H9 (cell line): ENCODE measurements around the gene LMCD1. TPM values are rescaled to one million over a fixed set of nuclear protein-coding genes. Genes with fewer than 3 reads are reported as not detected.

Experiments used
- DNase-seq: peaks from one replicate; pipeline ENCODE4 v3.0.0-alpha.2; 2017
- H2AFZ ChIP-seq: one replicate; pipeline ENCODE4 v1.6.1; 2013; ENCODE audit warnings: mild to moderate bottlenecking, low read length, control low read depth, moderate library complexity
- H2AK5ac ChIP-seq: 2 replicates; pipeline ENCODE4 v1.6.1; 2013; ENCODE audit warnings: low read length, control low read depth, mixed read lengths; ENCODE audit not compliant: insufficient read length
- H2BK120ac ChIP-seq: one replicate; pipeline ENCODE4 v1.6.1; 2013; ENCODE audit warnings: low read depth, mild to moderate bottlenecking, low read length, control low read depth, inconsistent platforms; ENCODE audit not compliant: poor library complexity, severe bottlenecking
- H2BK12ac ChIP-seq: 2 replicates; pipeline ENCODE4 v1.6.1; 2013; ENCODE audit warnings: low read length, control low read depth, mixed read lengths, low read depth; ENCODE audit not compliant: insufficient read length
- H2BK15ac ChIP-seq: 2 replicates; pipeline ENCODE4 v1.6.1; 2013; ENCODE audit warnings: low read depth, low read length, control low read depth
- H2BK20ac ChIP-seq: one replicate; pipeline ENCODE4 v1.6.1; 2013; ENCODE audit warnings: low read depth, mild to moderate bottlenecking, low read length, control low read depth, inconsistent platforms; ENCODE audit not compliant: poor library complexity, severe bottlenecking
- H2BK5ac ChIP-seq: 2 replicates; pipeline ENCODE4 v1.6.1; 2013; ENCODE audit warnings: low read length, control low read depth, mixed read lengths; ENCODE audit not compliant: insufficient read length
- H3K14ac ChIP-seq: 2 replicates; pipeline ENCODE4 v1.6.1; 2013; ENCODE audit warnings: low read length, control low read depth; ENCODE audit not compliant: insufficient read depth
- H3K18ac ChIP-seq: 2 replicates; pipeline ENCODE4 v1.6.1; 2013; ENCODE audit warnings: low read depth, mild to moderate bottlenecking, mixed read lengths, low read length, control low read depth; ENCODE audit not compliant: insufficient read length
- H3K23ac ChIP-seq: 2 replicates; pipeline ENCODE4 v1.6.1; 2013; ENCODE audit warnings: low read length, control low read depth, mixed read lengths, low read depth; ENCODE audit not compliant: insufficient read length
- H3K23me2 ChIP-seq: 2 replicates; pipeline ENCODE4 v1.6.1; 2013; ENCODE audit warnings: low read depth, mild to moderate bottlenecking, mixed read lengths, low read length, control low read depth; ENCODE audit not compliant: insufficient read length, poor library complexity, severe bottlenecking
- H3K27ac ChIP-seq: 2 replicates; pipeline ENCODE4 v1.5.1; 2013; ENCODE audit warnings: low read length, control low read depth, mixed read lengths, low read depth; ENCODE audit not compliant: insufficient read length
- H3K27me3 ChIP-seq: 2 replicates; pipeline ENCODE4 v1.6.1; 2013; ENCODE audit warnings: low read length, control low read depth, inconsistent platforms; ENCODE audit not compliant: insufficient read depth
- H3K4ac ChIP-seq: 2 replicates; pipeline ENCODE4 v1.6.1; 2013; ENCODE audit warnings: low read depth, mild to moderate bottlenecking, control low read depth, inconsistent platforms, low read length, moderate library complexity
- H3K4me1 ChIP-seq: 2 replicates; pipeline ENCODE4 v1.6.1; 2013; ENCODE audit warnings: low read length, control low read depth, inconsistent platforms; ENCODE audit not compliant: insufficient read depth
- H3K4me2 ChIP-seq: 2 replicates; pipeline ENCODE4 v1.6.1; 2013; ENCODE audit warnings: low read length, control low read depth, mixed read lengths; ENCODE audit not compliant: insufficient read length, insufficient read depth
- H3K56ac ChIP-seq: 2 replicates; pipeline ENCODE4 v1.6.1; 2013; ENCODE audit warnings: low read depth, mild to moderate bottlenecking, mixed read lengths, low read length, control low read depth; ENCODE audit not compliant: insufficient read length
- H3K79me1 ChIP-seq: 2 replicates; pipeline ENCODE4 v1.6.1; 2013; ENCODE audit warnings: low read depth, mild to moderate bottlenecking, moderate library complexity, low read length, control low read depth, inconsistent platforms; ENCODE audit not compliant: insufficient read depth, poor library complexity, severe bottlenecking
- H3K79me2 ChIP-seq: 2 replicates; pipeline ENCODE4 v1.6.1; 2013; ENCODE audit warnings: low read length, control low read depth, inconsistent platforms; ENCODE audit not compliant: insufficient read depth
- H3K9ac ChIP-seq: 2 replicates; pipeline ENCODE4 v1.6.1; 2013; ENCODE audit warnings: low read length, control low read depth, mixed read lengths; ENCODE audit not compliant: insufficient read length; ENCODE audit errors: extremely low read depth
- H3K9me3 ChIP-seq: one replicate; pipeline ENCODE4 v1.6.1; 2013; ENCODE audit warnings: low read depth, low read length, inconsistent platforms; ENCODE audit not compliant: control insufficient read depth
- H3T11ph ChIP-seq: one replicate; pipeline ENCODE4 v1.6.1; 2013; ENCODE audit warnings: mild to moderate bottlenecking, low read length, control low read depth, inconsistent platforms
- H4K20me1 ChIP-seq: one replicate; pipeline ENCODE4 v1.6.1; 2013; ENCODE audit not compliant: control insufficient read depth, insufficient read length, insufficient read depth
- H4K5ac ChIP-seq: 2 replicates; pipeline ENCODE4 v1.6.1; 2013; ENCODE audit warnings: low read depth, mild to moderate bottlenecking, mixed read lengths, low read length, control low read depth; ENCODE audit not compliant: insufficient read length
- H4K8ac ChIP-seq: replicated peaks from 2 replicates; pipeline ENCODE4 v1.6.1; 2013; ENCODE audit warnings: low read length, control low read depth, mixed read lengths, low read depth; ENCODE audit not compliant: insufficient read length
- H4K91ac ChIP-seq: 2 replicates; pipeline ENCODE4 v1.6.1; 2013; ENCODE audit warnings: low read depth, mild to moderate bottlenecking, moderate library complexity, mixed read lengths, low read length, control low read depth; ENCODE audit not compliant: insufficient read length
- H3K27ac Mint-ChIP-seq, 3 experiments: 2 replicates in 2 of 3; 3 replicates in 1 of 3; pipeline ENCODE4 v1.8.0; 2020 to 2021; ENCODE audit warnings: mixed read lengths in 3 of 3, mild to moderate bottlenecking in 1 of 3, moderate library complexity in 1 of 3
- H3K27me3 Mint-ChIP-seq: 2 replicates; pipeline ENCODE4 v1.8.0; 2021; ENCODE audit warnings: low read depth, mild to moderate bottlenecking, moderate library complexity, mixed read lengths
- H3K36me3 Mint-ChIP-seq, 3 experiments: 2 replicates in 2 of 3; 3 replicates in 1 of 3; pipeline ENCODE4 v1.8.0; 2020 to 2021; ENCODE audit warnings: low read depth in 3 of 3, mixed read lengths in 3 of 3; ENCODE audit not compliant: insufficient read depth in 1 of 3
- H3K4me1 Mint-ChIP-seq, 2 experiments: 2 replicates each; pipeline ENCODE4 v1.8.0; 2020; ENCODE audit warnings: mixed read lengths in 2 of 2
- H3K4me3 Mint-ChIP-seq, 2 experiments: 2 replicates in 1 of 2; 3 replicates in 1 of 2; pipeline ENCODE4 v1.8.0; 2020 to 2021; ENCODE audit warnings: mild to moderate bottlenecking in 2 of 2, mixed read lengths in 2 of 2, moderate library complexity in 1 of 2
- H3K9me3 Mint-ChIP-seq, 2 experiments: 2 replicates in 1 of 2; 3 replicates in 1 of 2; pipeline ENCODE4 v1.8.0; 2020; ENCODE audit warnings: mild to moderate bottlenecking in 2 of 2, mixed read lengths in 2 of 2, moderate library complexity in 1 of 2
- CTCF ChIP-seq: fragments of 200-600 bp; sonication (generic); conservative IDR thresholded peaks from 3 replicates; pipeline ENCODE4 v1.8.0; 2021; ENCODE audit warnings: antibody characterized with exemption, mild to moderate bottlenecking
- WGBS: extraction: QIAGEN DNeasy Blood & Tissue Kit; methylation state at CpG from one replicate; pipeline ENCODE4 v1.1.7; 2013; ENCODE audit warnings: missing lambda C conversion rate, low lambda C conversion rate, mixed read lengths; ENCODE audit not compliant: insufficient read length; ENCODE audit errors: extremely low coverage; 5-methylcytosine and 5-hydroxymethylcytosine counted together
- total RNA-seq: library from RNA; stranded (reverse); gene quantifications from 2 replicates; pipeline ENCODE4 v1.2.1, GENCODE V29; 2021

Gene LMCD1
- total RNA-seq, 1 experiment from 2014 or later, result 19.2 TPM

- no peaks in the 10 kb centered on the region for H3K79me1 ChIP-seq
- Mint-ChIP-seq H3K27ac (no peak overlapping the region; a peak in 1 of 7 replicates), H3K36me3 (peaks cover 2 to 25% (median 6%) of the 10 kb centered on the region in 3 experiments; a peak in 4 of 7 replicates), H3K4me3 (no peak overlapping the region), H3K9me3 (no peaks in the 10 kb centered on the region), H3K4me1 (no peaks in the 10 kb centered on the region), H3K27me3 (no peaks in the 10 kb centered on the region)
- H3K27ac ChIP-seq, result no peak overlapping the region
- no peak overlapping the region for H3K4me2 ChIP-seq
- DNase-seq, result no peak
- no peak overlapping the region for H3K4ac ChIP-seq
- no peak overlapping the region for H2BK15ac ChIP-seq
- no CpG with 5 or more reads among the region's 4 CpGs for WGBS
- no peaks in the 10 kb centered on the region for H3K9me3 ChIP-seq
- H2BK5ac ChIP-seq, result no peak overlapping the region
- no peak overlapping the region for H3K23ac ChIP-seq
- no peaks in the 10 kb centered on the region for H3K27me3 ChIP-seq
- no peaks in the 10 kb centered on the region for H3K4me1 ChIP-seq
- TF ChIP-seq CTCF, result no peak
- no peak overlapping the region for H2AK5ac ChIP-seq
- H2AFZ ChIP-seq, result no peak overlapping the region
- no peaks in the 10 kb centered on the region for H3K23me2 ChIP-seq
- no peak overlapping the region for H4K91ac ChIP-seq
- H4K5ac ChIP-seq, result no peak overlapping the region
- no peaks in the 10 kb centered on the region for H3K79me2 ChIP-seq
- no peak overlapping the region for H4K8ac ChIP-seq
- H2BK120ac ChIP-seq, result no peak overlapping the region
- no peaks in the 10 kb centered on the region for H4K20me1 ChIP-seq
- H2BK20ac ChIP-seq, result no peak overlapping the region
- no peak overlapping the region for H3K56ac ChIP-seq
- no peak overlapping the region for H3K9ac ChIP-seq
- H3T11ph ChIP-seq, result no peak overlapping the region
- H3K18ac ChIP-seq, result no peak overlapping the region
- no peak overlapping the region for H3K14ac ChIP-seq
- H2BK12ac ChIP-seq, result no peak overlapping the region
Measured at GRCh38 chr3:8563146-8563545, 61.5 kb downstream of the LMCD1 start.
